Right lobe of liver (tissue), 6 donors: ENCODE data around the gene RNF186. TPM values are rescaled to one million over a fixed set of nuclear protein-coding genes. Genes with fewer than 3 reads are reported as not detected.
"Not testable (repeated sequence)": the region's sequence is repeated elsewhere in the genome, so short reads cannot be mapped to it uniquely, and the experiment has no call there.

ENCODE experiments used
- ATAC-seq, 4 donors: fragments of 200-7000 bp; cut with Tn5 transposase; one replicate each; pipeline ENCODE4 v1.9.1; 2020; ENCODE audit warnings: mild to moderate bottlenecking in 4 of 4, moderate library complexity in 4 of 4
- DNase-seq, 3 donors: peaks; one replicate each; pipeline ENCODE4 v3.0.0-alpha.2; 2020
- H3K27ac ChIP-seq, 3 donors: fragments of 200-600 bp; one replicate each; pipeline ENCODE4 v1.8.0; 2022
- H3K27me3 ChIP-seq, 2 donors: fragments of 200-600 bp; one replicate each; pipeline ENCODE4 v1.8.0; 2022
- H3K36me3 ChIP-seq, 4 donors: fragments of 200-600 bp; sonication (generic) in 1 of 4; one replicate each; pipeline versions ENCODE4 v1.5.1 to v1.8.0; 2017 to 2022; ENCODE audit warnings: control low read depth in 1 of 4
- H3K4me1 ChIP-seq, 4 donors: fragments of 200-600 bp; sonication (generic) in 1 of 4; one replicate each; pipeline versions ENCODE4 v1.5.1 to v1.8.0; 2017 to 2022; ENCODE audit warnings: control low read depth in 1 of 4
- H3K4me3 ChIP-seq, 3 donors: fragments of 200-600 bp; one replicate each; pipeline ENCODE4 v1.8.0; 2022
- H3K9me3 ChIP-seq, 4 donors: fragments of 200-600 bp; sonication (generic) in 1 of 4; one replicate each; pipeline versions ENCODE4 v1.5.1 to v1.8.0; 2017 to 2022; ENCODE audit warnings: control low read depth in 1 of 4
- CTCF ChIP-seq, 4 donors: fragments of 200-600 bp in 3 of 4; fragments of 450-650 bp in 1 of 4; IDR thresholded peaks; one replicate each; pipeline versions ENCODE4 v1.5.1 to v1.8.0; 2016 to 2022; ENCODE audit warnings: antibody characterized with exemption in 4 of 4, mild to moderate bottlenecking in 2 of 4
- POLR2A ChIP-seq: fragments of 450-650 bp; IDR thresholded peaks from one replicate; pipeline ENCODE4 v1.6.1; 2017; ENCODE audit warnings: antibody characterized with exemption, mild to moderate bottlenecking
- WGBS: methylation state at CpG from one replicate; pipeline ENCODE4 v1.1.6; 2018; ENCODE audit warnings: low coverage, low lambda C conversion rate; ENCODE audit not compliant: insufficient coverage; ENCODE audit errors: missing lambda C conversion rate; 5-methylcytosine and 5-hydroxymethylcytosine counted together
- intact Hi-C, 2 donors: fragments of 100-400 bp; cut with DNase I; formaldehyde crosslinking; loops; one replicate each; pipeline versions ENCODE4 v1.11.2 to v1.14.1; 2022
- total RNA-seq, 6 experiments: library from RNA; depleted of rRNA in 2 of 6; stranded (reverse); fragments of >200 nt in 2 of 6; fragmentation: NEBNext Ultra II Directional in 3 of 6; extraction: Animal tissue kit (Norgen Biotek cat#: 25700) in 3 of 6; gene quantifications; one replicate each; pipeline versions ENCODE4 v1.1.0 to v1.2.4, GENCODE V29; 2016 to 2023
- donor health status: DM: no; HTN: yes; CAD: no.
- donor health status: DM: no; HTN: no; CAD: no.
- donor health status: DM: no; HTN: no; CAD: no.
- donor health status: DM: no; HTN: yes; CAD: no.
- donor health status: DM: no; HTN: yes; CAD: no.

The RNF186 gene
- total RNA-seq, 6 experiments from 2014 or later: 0.30 to 2.9 (median 0.53) TPM; not detected in 2

GRCh38 chr1:19794583-19794982, 20.5 kb downstream of the RNF186 start:
- Histone ChIP-seq H3K9me3 (no peaks in the 10 kb centered on the region), H3K4me3 (no peak overlapping the region), H3K27me3 (no peaks in the 10 kb centered on the region), H3K36me3 (peaks cover 0 to 4% (median 0%) of the 10 kb centered on the region in 4 donors), H3K4me1 (peaks cover 0 to 8% (median 3%) of the 10 kb centered on the region in 4 donors), H3K27ac (no peak overlapping the region)
- DNase-seq: no peak
- intact Hi-C loops: no loop called here
- no peak for ATAC-seq
- WGBS: 73% methylated on average over 4 of the region's 4 CpGs
- TF ChIP-seq CTCF (IDR thresholded peaks at IDR 0.05) (no peak), POLR2A (no peak)

- ATAC-seq (no peak), DNase-seq (no peak)
- Histone ChIP-seq H3K36me3 (peaks cover 0 to 4% (median 0%) of the 10 kb centered on the region in 4 donors), H3K27me3 (no peaks in the 10 kb centered on the region), H3K9me3 (no peaks in the 10 kb centered on the region), H3K27ac (no peak overlapping the region), H3K4me1 (peaks cover 0 to under 1% (median 0%) of the 10 kb centered on the region in 4 donors), H3K4me3 (no peak overlapping the region)
- TF ChIP-seq POLR2A: no peak
- TF ChIP-seq CTCF (IDR thresholded peaks at IDR 0.05): no peak
- intact Hi-C loops: no loop called here
- 77% methylated on average over 3 of the region's 6 CpGs for WGBS
Observed at GRCh38 chr1:19793360-19794046, 21.6 kb downstream of the RNF186 start.

GRCh38 chr1:19792237-19793002, 22.7 kb downstream of the RNF186 start:
- TF ChIP-seq POLR2A (no peak), CTCF (IDR thresholded peaks at IDR 0.05) (no peak)
- H3K9me3 ChIP-seq: no peaks in the 10 kb centered on the region
- H3K4me3 ChIP-seq: no peak overlapping the region
- ATAC-seq (no peak), DNase-seq (no peak)
- H3K27ac ChIP-seq: no peak overlapping the region
- WGBS: 96% methylated on average over 3 of the region's 4 CpGs
- peaks cover 0 to 4% (median 0%) of the 10 kb centered on the region in 4 donors for H3K36me3 ChIP-seq
- intact Hi-C loops: no loop called here
- H3K27me3 ChIP-seq: no peaks in the 10 kb centered on the region
- H3K4me1 ChIP-seq: no peaks in the 10 kb centered on the region

GRCh38 chr1:19790061-19790975, 24.8 kb downstream of the RNF186 start:
- H3K27me3 ChIP-seq, intact Hi-C loops, H3K27ac ChIP-seq, DNase-seq, ATAC-seq, H3K4me1 ChIP-seq, H3K4me3 ChIP-seq, H3K9me3 ChIP-seq: not testable (repeated sequence)
- H3K36me3 ChIP-seq: peaks cover 0 to 19% (median 4%) of the 10 kb centered on the region in 4 donors
- WGBS: 76% methylated on average over 9 of the region's 9 CpGs
